ENCODE measurements around the gene CELA3B. TPM values are rescaled to one million over a fixed set of nuclear protein-coding genes. Genes with fewer than 3 reads are reported as not detected.
A peak's percentile ranks its signal among the peaks of the same experiment; 100 is the strongest.
"Not testable (repeated sequence)": the region's sequence is repeated elsewhere in the genome, so short reads cannot be mapped to it uniquely, and the experiment has no call there.

CELA3B gene, protein sequence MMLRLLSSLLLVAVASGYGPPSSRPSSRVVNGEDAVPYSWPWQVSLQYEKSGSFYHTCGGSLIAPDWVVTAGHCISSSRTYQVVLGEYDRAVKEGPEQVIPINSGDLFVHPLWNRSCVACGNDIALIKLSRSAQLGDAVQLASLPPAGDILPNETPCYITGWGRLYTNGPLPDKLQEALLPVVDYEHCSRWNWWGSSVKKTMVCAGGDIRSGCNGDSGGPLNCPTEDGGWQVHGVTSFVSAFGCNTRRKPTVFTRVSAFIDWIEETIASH
- not detected for total RNA-seq

DNA sequence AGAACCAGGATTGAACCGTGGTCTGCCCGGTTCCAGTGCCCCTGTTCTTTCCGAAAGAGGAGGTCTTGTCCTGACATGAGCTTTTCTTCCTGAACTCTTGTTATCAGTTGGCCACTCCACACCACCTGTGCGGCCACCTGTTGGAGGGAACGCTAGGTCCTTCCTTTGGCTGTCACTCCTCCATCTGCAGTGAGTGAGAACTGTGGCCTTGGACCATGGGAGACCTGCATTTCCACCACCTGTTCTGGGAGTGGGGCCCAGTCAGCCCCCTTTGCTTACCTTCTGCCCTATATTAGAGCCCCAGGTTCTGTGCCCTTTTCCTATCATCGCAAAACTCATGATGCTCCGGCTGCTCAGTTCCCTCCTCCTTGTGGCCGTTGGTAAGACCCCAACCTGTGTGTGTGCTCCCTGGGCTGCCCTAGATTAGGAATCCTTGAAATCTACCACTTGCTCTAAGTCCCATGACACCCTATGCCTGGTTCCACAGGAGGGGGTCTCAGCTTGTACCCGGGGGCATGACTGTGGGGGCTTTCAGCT is at the start of gene CELA3B:
TSS of gene CELA3B (plus strand) at position 320 of the 537 bp plus-strand sequence. CDS start at position 338, 18 bp downstream.
- CTCF ChIA-PET: interaction anchor here (0.6 kb wide), 1 partner anchor 39 kb away, joined by 4 read pairs; no protein-coding TSS in a partner anchor
- intact Hi-C loops (cut with micrococcal nuclease); H3K27ac Mint-ChIP-seq; DNase-seq; H3K9me3 Mint-ChIP-seq; H3K4me1 Mint-ChIP-seq (ENCODE audit: low read depth); H3K4me3 Mint-ChIP-seq; H3K27me3 Mint-ChIP-seq (ENCODE audit: low read depth); H3K36me3 Mint-ChIP-seq (ENCODE audit: low read depth): not testable (repeated sequence)

DNA sequence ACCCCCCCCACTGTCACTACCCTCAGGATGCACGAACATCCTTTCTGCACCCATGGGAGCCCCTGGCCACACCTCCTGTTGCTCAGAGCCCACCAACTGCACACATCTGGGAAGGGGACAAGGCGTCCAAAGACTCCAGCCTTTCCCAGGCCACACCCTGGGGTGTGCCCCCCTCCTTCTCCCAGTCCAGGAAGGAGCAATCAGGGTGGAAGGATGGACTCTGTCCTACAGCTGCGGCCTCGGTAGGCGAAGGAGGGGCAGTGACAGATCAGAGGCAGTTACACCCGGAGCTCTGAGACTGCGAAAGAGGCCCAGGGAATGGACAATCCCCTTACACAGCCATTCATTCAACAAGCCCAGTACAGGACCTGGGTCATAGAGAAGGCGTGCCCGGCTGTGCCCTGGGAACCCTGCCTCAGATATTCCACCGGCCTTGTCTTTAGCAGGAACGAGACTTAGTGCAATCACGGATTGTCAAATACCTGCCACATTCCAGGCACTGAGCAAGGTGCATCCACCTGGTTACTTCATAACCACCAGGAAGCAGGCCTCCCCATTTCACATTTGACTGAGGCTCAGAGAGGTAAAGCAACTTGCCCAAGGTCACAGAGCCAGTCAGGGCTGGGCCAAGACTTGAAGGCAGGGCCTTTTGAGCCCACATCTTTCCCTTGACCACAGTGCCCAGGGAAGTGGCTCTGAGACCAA is 49.1 kb upstream of the CELA3B start:
- H3K27ac Mint-ChIP-seq: no peak overlapping the region
- H3K36me3 Mint-ChIP-seq (ENCODE audit: low read depth): no peaks in the 10 kb centered on the region
- no peak overlapping the region for H3K4me3 Mint-ChIP-seq
- no peaks in the 10 kb centered on the region for H3K27me3 Mint-ChIP-seq (ENCODE audit: low read depth)
- DNase-seq: no peak
- CTCF ChIA-PET: no interaction called here
- intact Hi-C loops (cut with micrococcal nuclease): no loop called here
- no peaks in the 10 kb centered on the region for H3K4me1 Mint-ChIP-seq (ENCODE audit: low read depth)
- no peaks in the 10 kb centered on the region for H3K9me3 Mint-ChIP-seq

DNA sequence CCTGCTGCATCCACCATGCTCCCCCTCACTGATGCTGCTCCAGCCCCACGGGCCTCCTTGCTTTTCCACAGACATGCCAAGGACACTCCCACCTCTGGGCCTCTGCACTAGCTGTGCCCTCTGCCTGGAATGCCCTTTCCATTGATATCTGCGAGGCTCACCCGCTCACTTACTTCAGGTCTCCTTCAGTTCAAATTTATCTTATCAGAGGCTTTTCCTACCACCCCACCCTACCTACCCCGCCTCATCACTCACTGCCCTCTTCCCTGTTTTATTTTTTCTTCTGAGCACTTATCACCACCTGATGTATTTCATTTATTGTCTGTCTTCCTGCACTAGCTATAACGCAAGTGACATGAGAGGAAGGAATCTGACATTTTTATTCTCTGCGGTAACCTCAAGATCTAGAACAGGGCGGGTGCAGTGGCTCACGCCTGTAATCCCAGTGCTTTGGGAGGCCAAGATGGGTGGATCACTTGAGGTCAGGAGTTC is 46.7 kb upstream of the CELA3B start:
- no peak overlapping the region for H3K27ac Mint-ChIP-seq
- H3K36me3 Mint-ChIP-seq (ENCODE audit: low read depth): no peaks in the 10 kb centered on the region

DNA sequence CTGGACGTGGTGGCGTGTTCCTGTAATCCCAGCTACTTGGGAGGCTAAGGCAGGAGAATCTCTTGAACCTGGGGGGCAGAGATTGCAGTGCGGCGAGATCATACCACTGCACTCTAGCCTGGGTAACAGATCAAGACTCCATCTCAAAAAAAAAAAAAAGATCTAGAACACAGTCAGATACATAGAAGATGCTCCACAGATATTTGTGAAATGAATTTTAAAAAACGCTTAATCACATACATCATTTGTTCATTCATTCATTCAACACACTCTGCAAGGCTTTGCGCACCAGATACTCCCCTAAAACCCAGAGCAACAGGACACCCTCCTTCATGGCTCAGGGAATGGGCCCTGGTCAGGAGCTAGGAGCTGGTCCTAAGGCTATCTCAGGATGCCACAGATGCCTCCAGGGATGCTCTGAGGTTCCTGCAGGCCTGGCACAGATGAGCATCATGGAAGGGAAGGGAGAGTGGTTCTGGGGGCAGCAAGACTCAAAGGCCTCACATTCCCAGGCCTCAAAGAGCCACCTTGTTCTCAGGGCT is 46.1 kb upstream of the CELA3B start:
- Mint-ChIP-seq H3K9me3 (no peaks in the 10 kb centered on the region), H3K27me3 (ENCODE audit: low read depth) (no peaks in the 10 kb centered on the region), H3K4me3 (no peak overlapping the region), H3K36me3 (ENCODE audit: low read depth) (no peaks in the 10 kb centered on the region), H3K27ac (no peak overlapping the region), H3K4me1 (ENCODE audit: low read depth) (peaks cover 10% of the 10 kb centered on the region)
- intact Hi-C loops (cut with micrococcal nuclease): no loop called here
- DNase-seq: no peak
- CTCF ChIA-PET: no interaction called here

More for the DNA sequence above, 46.7 kb upstream of the CELA3B start:
- intact Hi-C loops (cut with micrococcal nuclease): no loop called here
- CTCF ChIA-PET: no interaction called here
- no peaks in the 10 kb centered on the region for H3K9me3 Mint-ChIP-seq
- H3K4me3 Mint-ChIP-seq: no peak overlapping the region
- peaks cover 7% of the 10 kb centered on the region for H3K4me1 Mint-ChIP-seq (ENCODE audit: low read depth)
- no peaks in the 10 kb centered on the region for H3K27me3 Mint-ChIP-seq (ENCODE audit: low read depth)
- no peak for DNase-seq

DNA sequence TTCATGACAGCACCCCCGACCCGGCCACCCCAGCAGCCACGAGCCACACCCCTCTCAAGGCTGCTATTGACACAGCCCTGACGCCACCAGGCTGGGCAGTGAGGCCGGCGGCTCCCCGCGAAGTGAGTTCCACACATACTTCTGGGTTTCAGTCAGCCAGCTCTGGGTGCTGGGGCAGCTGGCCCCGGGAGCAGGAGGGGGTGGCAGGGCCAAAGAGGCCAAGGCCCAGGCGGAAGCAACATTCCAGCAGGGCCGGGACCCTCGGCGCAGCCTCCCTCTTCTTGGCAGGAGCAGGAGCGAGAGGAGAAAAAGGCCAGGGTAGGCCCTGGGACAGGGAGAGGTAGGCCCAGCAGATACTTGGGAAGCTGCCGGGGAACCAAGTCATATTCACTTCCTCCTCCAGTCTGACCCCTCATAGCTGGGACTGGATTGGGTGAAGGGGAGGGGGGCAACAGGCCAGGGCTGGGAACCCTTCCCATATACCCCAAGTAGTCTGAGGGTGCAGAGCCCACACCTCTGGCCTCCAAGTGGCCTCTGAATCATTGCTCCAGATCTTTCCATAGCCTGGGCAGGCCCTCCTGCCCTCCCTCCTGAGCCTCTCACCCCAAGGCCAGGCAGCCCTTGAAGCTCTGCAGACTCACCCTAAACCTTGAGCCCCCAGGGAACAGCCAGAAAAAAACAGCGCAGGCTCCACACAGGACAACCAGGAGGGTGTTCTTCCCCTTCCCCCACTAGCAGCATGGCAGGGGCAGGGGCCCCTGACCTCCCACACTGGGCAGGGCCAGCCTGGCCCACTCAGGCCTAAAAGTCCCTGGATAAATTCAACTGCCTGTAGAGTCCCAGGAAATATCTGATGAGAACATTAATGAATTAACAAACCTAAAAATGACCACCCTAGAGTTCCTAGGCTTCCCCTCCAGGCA is 45.4 kb upstream of the CELA3B start:
- H3K9me3 Mint-ChIP-seq: no peaks in the 10 kb centered on the region
- H3K27ac Mint-ChIP-seq: no peak overlapping the region
- DNase-seq: no peak
- H3K36me3 Mint-ChIP-seq (ENCODE audit: low read depth): no peaks in the 10 kb centered on the region
- peaks cover 16% of the 10 kb centered on the region for H3K4me1 Mint-ChIP-seq (ENCODE audit: low read depth)
- no peaks in the 10 kb centered on the region for H3K27me3 Mint-ChIP-seq (ENCODE audit: low read depth)
- CTCF ChIA-PET: no interaction called here
- intact Hi-C loops (cut with micrococcal nuclease): no loop called here
- H3K4me3 Mint-ChIP-seq: no peak overlapping the region

DNA sequence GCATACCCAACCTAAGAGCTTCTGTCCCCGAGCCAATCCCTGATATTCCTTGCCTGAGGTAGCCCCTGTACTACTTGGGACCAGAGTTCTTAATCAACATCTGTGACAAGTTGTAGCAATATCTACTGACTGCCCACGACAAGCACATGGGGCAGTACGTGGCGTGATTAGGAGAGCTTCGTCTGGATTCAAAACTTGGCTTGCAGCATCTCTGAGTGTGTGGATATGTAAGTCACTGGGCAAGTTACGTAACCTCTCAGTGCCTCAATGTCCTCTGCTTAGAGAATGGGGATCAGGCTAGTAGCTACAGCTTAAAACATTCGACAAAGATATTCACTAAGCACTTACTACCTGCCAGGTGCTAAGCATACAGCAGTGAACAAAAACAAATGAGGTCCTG is 44.7 kb upstream of the CELA3B start:
- no peaks in the 10 kb centered on the region for H3K9me3 Mint-ChIP-seq
- H3K4me3 Mint-ChIP-seq: no peak overlapping the region
- H3K4me1 Mint-ChIP-seq (ENCODE audit: low read depth): peaks cover 18% of the 10 kb centered on the region
- CTCF ChIA-PET: no interaction called here
- no peak overlapping the region for H3K27ac Mint-ChIP-seq
- no peaks in the 10 kb centered on the region for H3K27me3 Mint-ChIP-seq (ENCODE audit: low read depth)
- no peak for DNase-seq
- no peaks in the 10 kb centered on the region for H3K36me3 Mint-ChIP-seq (ENCODE audit: low read depth)
- intact Hi-C loops (cut with micrococcal nuclease): no loop called here

DNA sequence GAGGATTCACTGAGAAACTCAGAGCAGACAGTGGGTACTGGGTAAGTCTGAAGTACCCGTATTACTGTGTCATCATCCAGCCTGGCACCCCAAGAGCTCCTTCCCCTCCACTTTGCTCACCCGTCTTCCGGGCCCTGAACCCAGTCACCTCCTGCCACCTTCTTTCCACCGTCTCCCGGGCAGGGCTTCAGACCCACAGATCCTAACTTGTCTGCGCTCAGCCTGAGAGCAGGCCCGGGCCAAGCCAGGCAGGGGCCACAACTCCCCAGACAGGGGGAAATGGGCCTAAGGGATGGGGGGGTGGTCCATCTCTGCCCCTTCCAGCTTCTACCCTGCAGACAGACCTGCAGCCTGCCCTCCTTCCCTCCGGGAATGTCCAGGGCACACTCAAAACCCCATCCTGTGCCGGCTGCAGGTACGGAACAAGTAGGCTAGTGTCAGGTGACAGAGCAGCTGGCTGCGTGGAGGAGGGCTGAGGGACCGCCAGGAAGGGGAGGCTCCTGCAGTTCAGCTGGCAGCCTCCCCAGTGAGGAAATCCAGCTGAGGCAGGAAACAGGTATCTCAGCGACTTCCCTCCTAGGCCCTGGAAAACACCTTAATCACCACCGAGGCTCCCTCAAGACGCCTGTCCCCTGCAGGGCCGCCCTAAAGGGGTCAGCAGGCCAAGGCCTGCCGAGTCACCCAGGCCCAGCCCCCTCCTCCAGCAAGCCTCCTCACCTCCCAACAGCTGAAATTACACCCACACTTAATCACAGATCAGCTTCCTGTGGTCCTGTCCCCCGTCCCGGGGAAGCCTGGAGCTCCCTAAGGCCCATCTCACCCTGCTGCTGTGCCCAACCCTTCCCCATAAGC is 43.2 kb upstream of the CELA3B start:
- Mint-ChIP-seq H3K4me3 (no peak overlapping the region), H3K27me3 (ENCODE audit: low read depth) (peaks cover 3% of the 10 kb centered on the region), H3K4me1 (ENCODE audit: low read depth) (peaks cover 22% of the 10 kb centered on the region), H3K27ac (no peak overlapping the region), H3K36me3 (ENCODE audit: low read depth) (no peaks in the 10 kb centered on the region), H3K9me3 (no peaks in the 10 kb centered on the region)
- peak; percentile 44 for DNase-seq
- CTCF ChIA-PET: no interaction called here
- intact Hi-C loops (cut with micrococcal nuclease): no loop called here

DNA sequence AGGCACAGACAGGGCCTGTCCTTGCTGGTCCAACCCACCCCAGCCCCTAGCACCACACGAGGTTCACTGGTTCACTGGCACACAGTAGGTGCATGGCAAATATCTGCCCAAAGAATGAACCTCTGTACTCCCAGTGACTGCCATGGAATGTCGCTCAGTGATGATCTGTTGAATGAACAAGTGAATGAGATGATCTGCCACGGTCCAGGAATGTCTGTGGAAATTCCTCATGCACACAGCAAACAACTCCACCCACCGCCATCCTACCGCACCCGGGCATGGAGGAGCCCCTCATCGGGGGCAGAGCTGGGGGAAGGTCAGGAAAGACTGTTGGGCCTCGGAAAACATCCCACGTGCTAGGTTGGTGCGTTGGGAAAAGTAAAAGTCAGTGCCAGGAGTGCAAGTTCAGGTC is 41.4 kb upstream of the CELA3B start:
- peak overlapping the region; percentile 10 for H3K4me3 Mint-ChIP-seq
- intact Hi-C loops (cut with micrococcal nuclease): no loop called here
- DNase-seq: no peak
- no peaks in the 10 kb centered on the region for H3K9me3 Mint-ChIP-seq
- no peaks in the 10 kb centered on the region for H3K36me3 Mint-ChIP-seq (ENCODE audit: low read depth)
- CTCF ChIA-PET: no interaction called here
- no peak overlapping the region for H3K27ac Mint-ChIP-seq
- peaks cover 22% of the 10 kb centered on the region for H3K4me1 Mint-ChIP-seq (ENCODE audit: low read depth)
- peaks cover 3% of the 10 kb centered on the region for H3K27me3 Mint-ChIP-seq (ENCODE audit: low read depth)

DNA sequence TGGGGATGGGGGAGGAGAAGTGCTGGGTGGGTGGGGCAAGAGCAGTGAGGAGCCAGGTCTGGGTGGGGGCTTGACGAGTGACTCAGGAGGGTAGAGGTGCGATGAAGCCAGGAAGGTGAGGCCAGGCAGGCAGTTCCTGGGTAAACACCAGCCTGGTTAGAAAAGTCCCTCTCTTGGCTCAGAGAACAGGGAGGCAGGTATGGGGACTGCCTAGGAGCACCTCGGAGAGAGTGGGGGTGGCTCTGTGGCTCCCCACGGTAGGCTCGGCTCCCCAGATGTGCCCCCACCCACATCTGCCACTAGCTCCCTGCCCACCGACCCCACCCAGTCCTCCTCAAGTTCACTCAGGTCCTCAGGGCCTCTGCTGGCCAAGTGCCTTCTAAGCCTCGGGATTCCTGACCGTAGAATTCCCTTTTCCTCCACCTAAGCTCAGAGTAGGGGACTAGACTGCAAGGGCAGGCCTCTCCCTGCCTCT is 40.9 kb upstream of the CELA3B start:
- CTCF ChIA-PET: interaction anchor here (0.9 kb wide), 1 partner anchor 27 kb away, joined by 3 read pairs; no protein-coding TSS in a partner anchor
- peak; percentile 22 for DNase-seq
- H3K36me3 Mint-ChIP-seq (ENCODE audit: low read depth): no peaks in the 10 kb centered on the region
- peak overlapping the region; percentile 61 for H3K4me3 Mint-ChIP-seq
- intact Hi-C loops (cut with micrococcal nuclease): loop anchor here (2.0 kb wide), 1 partner anchor 21 kb away; no protein-coding TSS in a partner anchor
- H3K27ac Mint-ChIP-seq: no peak overlapping the region
- H3K4me1 Mint-ChIP-seq (ENCODE audit: low read depth): peaks cover 22% of the 10 kb centered on the region
- H3K27me3 Mint-ChIP-seq (ENCODE audit: low read depth): peaks cover 3% of the 10 kb centered on the region
- H3K9me3 Mint-ChIP-seq: no peaks in the 10 kb centered on the region

DNA sequence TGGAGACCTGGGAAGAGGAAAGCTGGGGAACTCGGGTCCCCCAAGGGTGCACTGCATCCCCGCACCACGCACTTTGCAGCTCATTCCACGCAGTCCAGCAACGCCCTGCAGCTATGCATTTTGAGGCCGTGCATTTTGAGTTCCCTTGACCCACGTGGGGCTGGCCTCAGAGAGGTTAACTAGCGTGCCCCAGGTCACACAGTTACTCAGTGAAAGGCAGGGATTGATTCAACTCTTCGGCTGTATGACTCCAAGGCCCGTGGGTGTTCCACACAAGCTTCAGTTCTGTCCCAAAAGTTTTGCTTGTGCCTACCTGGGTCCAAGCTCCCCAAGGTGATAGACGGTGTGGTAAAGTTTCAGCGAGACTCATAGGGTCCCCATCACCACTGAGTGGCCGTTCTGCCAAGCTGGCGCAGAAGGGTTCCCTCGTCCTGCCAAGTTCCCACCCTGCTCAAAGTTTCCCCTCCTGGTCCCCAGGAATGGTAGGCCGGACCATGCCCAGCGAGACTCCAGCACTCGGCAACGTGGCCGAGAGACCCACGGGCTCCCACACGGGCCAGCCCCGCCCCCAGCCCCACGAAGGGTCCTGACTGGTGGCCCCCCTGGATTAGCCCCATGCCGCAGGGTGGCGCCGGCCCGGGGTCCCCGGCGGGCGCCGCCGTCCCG is 40.3 kb upstream of the CELA3B start:
- DNase-seq: no peak
- CTCF ChIA-PET: interaction anchor here (0.9 kb wide), 1 partner anchor 27 kb away, joined by 3 read pairs; no protein-coding TSS in a partner anchor
- Mint-ChIP-seq H3K27ac (no peak overlapping the region), H3K9me3 (no peaks in the 10 kb centered on the region), H3K4me1 (ENCODE audit: low read depth) (peaks cover 22% of the 10 kb centered on the region), H3K27me3 (ENCODE audit: low read depth) (peaks cover 3% of the 10 kb centered on the region), H3K4me3 (peak overlapping the region; percentile 61), H3K36me3 (ENCODE audit: low read depth) (no peaks in the 10 kb centered on the region)
- intact Hi-C loops (cut with micrococcal nuclease): loop anchor here (2.0 kb wide), 1 partner anchor 20 kb away; no protein-coding TSS in a partner anchor

DNA sequence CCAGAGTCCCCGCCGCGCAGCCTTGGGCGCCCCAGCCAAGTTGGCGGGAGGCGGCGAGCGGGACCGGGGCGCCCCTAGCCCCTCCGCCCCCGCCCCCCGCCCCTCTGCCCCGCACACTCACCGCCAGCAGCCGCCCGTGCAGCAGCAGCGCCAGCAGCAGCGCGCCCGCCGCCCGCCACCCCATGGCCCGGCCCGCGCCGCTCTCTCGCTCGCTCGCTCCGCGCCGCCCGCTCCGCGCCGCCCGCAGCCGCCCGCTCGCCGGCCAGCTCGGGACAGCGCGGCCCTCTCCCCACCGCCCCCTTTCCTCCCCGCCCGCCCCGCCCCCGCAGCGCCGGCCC is 39.8 kb upstream of the CELA3B start, which contains the start of gene HSPG2:
TSS of gene HSPG2 (minus strand) at position 277 of the 338 bp plus-strand sequence. CDS start at position 184, 93 bp downstream.
- intact Hi-C loops (cut with micrococcal nuclease): loop anchor here (2.0 kb wide), 1 partner anchor 20 kb away; no protein-coding TSS in a partner anchor
- Mint-ChIP-seq H3K9me3 (no peaks in the 10 kb centered on the region), H3K36me3 (ENCODE audit: low read depth) (no peaks in the 10 kb centered on the region), H3K27ac (no peak within 1 kb of the TSS), H3K27me3 (ENCODE audit: low read depth) (peaks cover 3% of the 10 kb centered on the region), H3K4me3 (peak within 1 kb of the TSS; percentile 75), H3K4me1 (ENCODE audit: low read depth) (peaks cover 22% of the 10 kb centered on the region)
- no peak for DNase-seq
- CTCF ChIA-PET: no interaction called here

Data from activated naive CD4-positive, alpha-beta T cell treated with anti-CD3 and anti-CD28 coated beads for 36 hours (primary cell).